Lower leg skin (tissue), 3 donors: ENCODE data around the gene TSEN15.

Source experiments
- CTCF ChIP-seq, 3 donors: fragments of 450-650 bp; IDR thresholded peaks; one replicate each; pipeline ENCODE4 v1.5.1; 2016; ENCODE audit warnings: antibody characterized with exemption in 3 of 3, mild to moderate bottlenecking in 3 of 3, moderate library complexity in 2 of 3
- POLR2A ChIP-seq, 2 donors: fragments of 450-650 bp; IDR thresholded peaks; one replicate each; pipeline ENCODE4 v1.6.1; 2016 to 2017; ENCODE audit warnings: antibody characterized with exemption in 2 of 2, mild to moderate bottlenecking in 1 of 2, moderate library complexity in 1 of 2

- TF ChIP-seq CTCF (IDR thresholded peaks at IDR 0.05) (no peak), POLR2A (IDR thresholded peaks at IDR 0.05) (no peak)
These were observed 46.6 kb upstream of the TSEN15 start for GRCh38 chr1:184004935-184005334.
